ENCODE results near the gene PHRF1.

DNA sequence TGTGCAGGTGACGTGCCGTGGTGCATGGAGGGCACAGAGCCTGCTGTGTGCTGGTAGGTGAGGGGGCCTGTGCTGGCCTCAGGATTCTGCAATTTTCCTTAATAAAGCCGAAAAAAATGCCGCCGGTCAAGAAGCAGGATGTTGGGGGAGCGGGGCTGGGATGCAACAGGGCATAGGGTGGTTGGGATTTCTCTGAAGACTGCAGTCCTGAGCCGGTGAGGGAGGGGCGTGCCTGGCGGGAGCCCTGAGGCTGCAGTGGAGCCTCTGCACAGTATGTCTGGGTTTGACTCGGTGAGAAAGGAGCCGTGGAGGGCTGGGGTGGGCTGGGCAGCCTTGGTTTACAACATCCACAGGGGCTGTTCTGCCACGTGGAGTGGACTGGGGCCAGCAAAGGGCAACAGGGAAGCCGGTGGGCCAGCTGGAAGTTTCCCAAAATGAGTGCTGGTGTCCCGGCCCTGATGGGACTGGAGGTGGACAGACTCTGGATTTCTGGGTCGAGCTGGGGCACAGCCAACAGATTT, 47.1 kb downstream of the PHRF1 start:
- TF ChIP-seq CTCF (IDR thresholded peaks at IDR 0.05; ENCODE audit: low read depth, low read length) (no peak), EZH2phosphoT487 (IDR thresholded peaks at IDR 0.05; ENCODE audit: low read depth) (no peak)

All from OCI-LY3 (cell line).